NB4 (cell line): ENCODE measurements around the gene BRI3.

ENCODE experiments used
- CTCF ChIP-seq: IDR thresholded peaks from one replicate; pipeline ENCODE4 v1.5.1; 2012; ENCODE audit warnings: low read depth, low read length
- POLR2A ChIP-seq: IDR thresholded peaks from 2 replicates; pipeline ENCODE4 v1.6.1; 2011; ENCODE audit warnings: mild to moderate bottlenecking; ENCODE audit not compliant: insufficient read length; ENCODE audit errors: extremely low read depth

- no peak for TF ChIP-seq CTCF
- no peak for TF ChIP-seq POLR2A
Measured at GRCh38 chr7:98301693-98302470, 20.4 kb downstream of the BRI3 start.
